ENCODE results near the gene EMILIN2. TPM values are rescaled to one million over a fixed set of nuclear protein-coding genes. Genes with fewer than 3 reads are reported as not detected.

EMILIN2 gene
- total RNA-seq, 1 donor from 2014 or later = 6.8 TPM

DNA sequence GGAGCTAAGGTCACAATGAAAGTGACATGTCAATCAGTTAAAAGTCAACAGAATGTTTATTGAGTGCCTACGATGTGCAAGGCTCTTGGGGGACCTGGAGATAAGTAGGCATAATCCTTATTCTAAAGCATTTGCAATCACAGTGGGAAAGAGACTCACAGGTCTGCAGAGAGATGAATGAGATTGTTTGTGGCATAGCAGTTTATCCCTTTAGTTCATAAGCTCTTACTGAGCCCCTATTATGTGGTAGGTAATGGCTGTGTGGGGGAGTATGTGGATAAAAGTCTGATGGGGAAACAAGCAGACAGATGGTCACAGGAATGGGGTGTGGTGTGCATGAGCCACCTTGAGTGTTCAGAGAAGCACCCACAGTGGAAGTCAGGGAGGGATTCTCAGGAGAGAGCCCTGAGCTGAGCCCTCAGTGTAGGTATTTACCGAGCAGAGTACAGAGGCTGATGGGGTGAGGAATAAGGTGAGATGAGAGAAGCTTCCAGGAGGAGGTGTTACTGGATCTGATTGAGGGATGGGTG lies 48.1 kb downstream of the EMILIN2 start:
- Mint-ChIP-seq H3K9me3 (ENCODE audit: unreplicated experiment) (no peaks in the 10 kb centered on the region), H3K27ac (ENCODE audit: unreplicated experiment) (peak overlapping the region; percentile 20), H3K27me3 (ENCODE audit: unreplicated experiment) (peaks cover 9% of the 10 kb centered on the region), H3K4me3 (ENCODE audit: unreplicated experiment) (no peak overlapping the region), H3K36me3 (ENCODE audit: low read depth, unreplicated experiment) (peaks cover 9% of the 10 kb centered on the region), H3K4me1 (ENCODE audit: unreplicated experiment) (peaks cover 7% of the 10 kb centered on the region)
- TF ChIP-seq CTCF (IDR thresholded peaks at IDR 0.05; ENCODE audit: unreplicated experiment) = no peak
- DNase-seq (ENCODE audit: low spot score) = no peak

DNA sequence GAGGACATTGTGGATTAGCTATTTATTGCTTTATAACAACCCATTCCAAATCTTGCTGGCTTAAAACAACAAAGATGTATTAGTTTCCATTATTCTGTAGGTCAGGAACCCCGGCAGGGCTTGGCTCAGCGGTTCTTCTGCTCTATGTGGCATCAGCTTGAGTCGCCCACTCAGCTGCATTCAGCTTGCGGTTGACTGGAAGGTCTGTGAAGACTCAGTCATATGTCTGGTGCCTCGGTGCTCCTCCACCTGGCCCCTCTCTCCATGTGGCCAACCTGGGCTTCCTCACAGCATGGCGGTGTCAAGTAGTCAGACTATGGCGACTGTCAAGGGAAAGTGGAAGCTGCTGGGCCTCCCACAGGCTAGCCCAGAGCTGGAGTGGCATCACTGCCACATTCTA lies 48.6 kb downstream of the EMILIN2 start:
- H3K27ac Mint-ChIP-seq (ENCODE audit: unreplicated experiment) = peak overlapping the region; percentile 20
- H3K27me3 Mint-ChIP-seq (ENCODE audit: unreplicated experiment) = peaks cover 9% of the 10 kb centered on the region
- DNase-seq (ENCODE audit: low spot score) = no peak
- H3K4me1 Mint-ChIP-seq (ENCODE audit: unreplicated experiment) = peaks cover 7% of the 10 kb centered on the region
- no peaks in the 10 kb centered on the region for H3K9me3 Mint-ChIP-seq (ENCODE audit: unreplicated experiment)
- TF ChIP-seq CTCF (IDR thresholded peaks at IDR 0.05; ENCODE audit: unreplicated experiment) = no peak
- no peak overlapping the region for H3K4me3 Mint-ChIP-seq (ENCODE audit: unreplicated experiment)
- H3K36me3 Mint-ChIP-seq (ENCODE audit: low read depth, unreplicated experiment) = peaks cover 9% of the 10 kb centered on the region

GRCh38 chr18:2896990-2897389 lies 50.2 kb downstream of the EMILIN2 start:
- H3K9me3 Mint-ChIP-seq (ENCODE audit: unreplicated experiment) = no peaks in the 10 kb centered on the region
- H3K27ac Mint-ChIP-seq (ENCODE audit: unreplicated experiment) = no peak overlapping the region
- peaks cover 7% of the 10 kb centered on the region for H3K4me1 Mint-ChIP-seq (ENCODE audit: unreplicated experiment)
- peaks cover 9% of the 10 kb centered on the region for H3K27me3 Mint-ChIP-seq (ENCODE audit: unreplicated experiment)
- no peak for TF ChIP-seq CTCF (IDR thresholded peaks at IDR 0.05; ENCODE audit: unreplicated experiment)
- H3K36me3 Mint-ChIP-seq (ENCODE audit: low read depth, unreplicated experiment) = peaks cover 9% of the 10 kb centered on the region
- H3K4me3 Mint-ChIP-seq (ENCODE audit: unreplicated experiment) = no peak overlapping the region
- no peak for DNase-seq (ENCODE audit: low spot score)

GRCh38 chr18:2897448-2898185 lies 50.8 kb downstream of the EMILIN2 start:
- no peak for TF ChIP-seq CTCF (IDR thresholded peaks at IDR 0.05; ENCODE audit: unreplicated experiment)
- Mint-ChIP-seq H3K4me1 (ENCODE audit: unreplicated experiment) (peaks cover 7% of the 10 kb centered on the region), H3K36me3 (ENCODE audit: low read depth, unreplicated experiment) (peaks cover 9% of the 10 kb centered on the region), H3K9me3 (ENCODE audit: unreplicated experiment) (no peaks in the 10 kb centered on the region), H3K4me3 (ENCODE audit: unreplicated experiment) (no peak overlapping the region), H3K27ac (ENCODE audit: unreplicated experiment) (no peak overlapping the region), H3K27me3 (ENCODE audit: unreplicated experiment) (peaks cover 9% of the 10 kb centered on the region)
- no peak for DNase-seq (ENCODE audit: low spot score)

GRCh38 chr18:2898186-2898640 lies 51.4 kb downstream of the EMILIN2 start:
- H3K9me3 Mint-ChIP-seq (ENCODE audit: unreplicated experiment) = no peaks in the 10 kb centered on the region
- no peak for DNase-seq (ENCODE audit: low spot score)
- TF ChIP-seq CTCF (IDR thresholded peaks at IDR 0.05; ENCODE audit: unreplicated experiment) = no peak
- peaks cover 9% of the 10 kb centered on the region for H3K36me3 Mint-ChIP-seq (ENCODE audit: low read depth, unreplicated experiment)
- no peak overlapping the region for H3K27ac Mint-ChIP-seq (ENCODE audit: unreplicated experiment)
- H3K27me3 Mint-ChIP-seq (ENCODE audit: unreplicated experiment) = peaks cover 9% of the 10 kb centered on the region
- no peak overlapping the region for H3K4me3 Mint-ChIP-seq (ENCODE audit: unreplicated experiment)
- H3K4me1 Mint-ChIP-seq (ENCODE audit: unreplicated experiment) = peaks cover 7% of the 10 kb centered on the region
